Measurements from ENCODE around the gene CREB5.
"Not testable (repeated sequence)": the region's sequence is repeated elsewhere in the genome, so short reads cannot be mapped to it uniquely, and the experiment has no call there.

The CREB5 gene

DNA sequence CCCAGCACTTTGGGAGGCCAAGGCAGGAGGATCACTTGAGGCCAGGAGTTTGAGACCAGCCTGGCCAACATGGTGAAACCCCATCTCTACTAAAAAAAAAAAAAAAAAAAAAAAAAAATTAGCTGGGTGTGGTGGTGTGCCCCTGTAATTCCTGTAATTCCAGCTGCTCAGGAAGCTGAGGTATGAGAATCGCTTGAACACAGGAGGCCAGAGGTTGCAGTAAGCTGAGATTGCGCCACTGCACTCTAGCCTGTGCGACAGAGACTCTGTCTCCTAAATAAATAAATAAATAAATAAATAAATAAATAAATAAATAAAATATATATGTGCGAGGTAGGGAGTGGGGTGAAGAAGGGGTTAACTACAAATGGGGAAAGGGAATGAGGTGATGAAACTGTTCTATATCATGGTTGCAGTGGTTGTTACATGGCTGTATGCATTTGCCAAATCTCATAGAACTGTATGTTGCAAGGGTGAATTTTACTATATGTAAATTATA lies 199.1 kb downstream of the CREB5 start:
- not testable (repeated sequence) for DNase-seq (ENCODE audit: low spot score)

DNA sequence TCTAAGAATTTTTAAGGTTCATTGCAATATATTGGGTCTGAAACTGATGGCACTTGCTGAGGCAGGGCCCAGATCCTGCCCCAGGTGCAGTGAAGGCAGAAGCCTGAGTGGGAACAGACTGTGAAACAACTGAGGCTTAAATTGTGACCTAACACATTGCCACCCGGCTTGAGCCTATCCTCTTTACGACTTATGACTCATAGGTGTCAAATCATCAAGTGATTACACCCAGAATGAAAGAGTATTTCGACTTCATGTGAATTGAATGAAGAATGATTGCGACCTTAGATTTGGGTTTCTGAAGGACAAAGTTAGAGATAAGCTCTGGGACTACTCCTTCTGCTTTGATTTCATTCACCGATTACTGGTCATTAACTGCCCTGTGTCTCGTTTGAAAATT lies 200.9 kb downstream of the CREB5 start:
- DNase-seq (ENCODE audit: low spot score), result no peak

GRCh38 chr7:28615091-28615490 lies 202.8 kb downstream of the CREB5 start:
- no peak for DNase-seq (ENCODE audit: low spot score)

DNA sequence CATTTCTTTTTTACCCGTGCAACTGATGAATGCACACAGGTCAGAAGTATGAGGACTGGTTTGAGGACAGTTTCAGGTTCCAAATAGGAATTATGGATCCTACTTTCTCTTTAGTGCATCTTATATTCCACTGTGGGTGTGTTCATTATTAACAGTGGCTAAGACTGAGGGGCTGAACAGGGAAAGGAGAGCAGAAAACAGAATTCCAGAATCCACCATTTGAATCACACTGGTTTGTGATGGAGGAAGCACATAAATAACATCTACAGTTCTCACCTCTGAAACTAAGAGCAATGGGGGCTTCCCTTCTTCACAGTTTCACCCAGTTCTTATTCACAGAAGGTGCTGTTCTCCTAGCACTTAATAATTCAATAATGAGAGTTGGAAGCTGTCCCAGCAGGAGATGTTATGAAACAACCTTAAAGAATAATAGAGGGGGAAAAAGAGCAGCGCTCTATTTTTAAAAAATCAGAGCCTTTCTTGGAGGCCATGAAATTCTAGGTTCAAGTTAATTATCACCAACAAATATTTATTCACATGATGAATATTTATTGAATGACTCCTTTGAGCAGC lies 205.1 kb downstream of the CREB5 start:
- DNase-seq (ENCODE audit: low spot score), result no peak

DNA sequence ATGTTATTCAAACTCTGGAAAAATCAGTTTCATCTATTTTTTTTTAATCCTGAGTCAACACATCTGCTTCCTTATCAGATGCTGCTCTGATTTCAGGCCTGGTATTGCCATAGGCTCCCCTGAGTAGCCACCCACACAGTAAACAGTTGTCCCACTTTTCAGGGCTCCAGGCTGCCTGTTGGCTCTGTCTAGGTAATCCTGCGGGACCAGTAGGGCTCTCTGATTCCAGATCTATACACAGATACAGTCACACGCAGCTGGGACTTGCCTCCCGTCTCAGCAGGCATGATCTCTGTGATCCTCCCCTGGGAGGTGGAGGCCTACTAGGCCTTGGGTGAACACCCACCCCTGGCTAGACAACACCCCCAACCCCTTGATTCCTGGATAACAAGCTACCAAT lies 206.1 kb downstream of the CREB5 start:
- no peak for DNase-seq (ENCODE audit: low spot score)

GRCh38 chr7:28619256-28619655 lies 206.9 kb downstream of the CREB5 start:
- DNase-seq (ENCODE audit: low spot score), result no peak

GRCh38 chr7:28621369-28621841 lies 209.1 kb downstream of the CREB5 start:
- DNase-seq (ENCODE audit: low spot score), result no peak

- DNase-seq (ENCODE audit: low spot score), result peak; percentile 50
Observed at GRCh38 chr7:28623105-28623730, 210.9 kb downstream of the CREB5 start.

DNA sequence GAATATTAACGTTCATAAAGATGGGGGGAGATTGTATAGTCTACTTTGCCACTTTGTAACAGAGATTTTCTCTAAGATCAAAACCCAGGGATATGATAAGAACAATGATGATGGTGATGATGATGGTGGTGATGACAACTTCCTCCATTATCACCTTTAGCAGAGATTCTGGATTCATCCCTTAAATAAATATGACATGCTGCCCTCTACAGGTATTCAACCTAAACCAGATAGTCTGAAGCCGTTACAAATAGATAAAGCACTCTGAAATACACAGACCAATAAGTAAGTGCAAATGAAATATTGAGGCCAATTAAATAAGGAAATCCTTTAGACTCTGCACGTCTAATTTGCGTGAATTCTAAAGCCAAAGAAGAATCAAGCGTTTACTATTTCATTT lies 211.5 kb downstream of the CREB5 start:
- DNase-seq (ENCODE audit: low spot score), result no peak

DNA sequence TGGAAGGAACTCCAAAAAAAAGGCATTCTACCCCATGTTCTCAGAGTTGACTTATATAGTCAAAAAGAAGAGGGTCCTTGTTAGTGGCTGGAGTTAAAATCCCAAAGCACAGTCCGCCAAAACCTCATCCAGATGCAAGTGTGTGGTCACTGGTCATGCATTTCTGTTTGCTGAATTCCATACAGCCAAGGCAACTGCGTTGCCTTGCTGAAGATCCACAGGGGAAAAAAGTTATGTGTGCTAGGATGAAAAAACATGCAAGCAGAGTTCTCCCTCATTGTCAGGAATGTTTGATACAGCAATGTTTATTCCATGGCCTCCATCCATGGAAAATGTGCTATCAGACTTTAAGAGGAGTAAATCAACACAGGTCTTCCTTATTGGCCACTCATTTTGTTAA lies 213.1 kb downstream of the CREB5 start:
- DNase-seq (ENCODE audit: low spot score), result no peak

DNA sequence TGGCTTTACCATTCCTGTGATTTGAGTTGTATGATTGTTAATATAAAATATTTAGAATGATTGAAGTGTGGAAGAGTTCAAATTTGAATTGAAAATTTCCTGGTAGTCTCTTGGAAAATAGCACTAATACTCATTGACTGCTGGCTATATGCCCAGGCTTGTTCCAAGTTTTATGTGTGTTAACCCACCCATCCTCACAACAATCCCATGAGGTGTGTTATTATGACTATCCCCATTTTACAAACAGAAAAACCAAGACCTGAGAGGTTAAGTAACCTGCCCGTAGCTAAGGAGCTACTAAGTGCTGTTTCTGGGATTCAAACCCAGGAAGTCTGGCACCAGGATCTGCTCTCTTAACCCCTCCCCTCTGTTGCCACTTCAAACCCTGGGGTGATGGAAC lies 213.9 kb downstream of the CREB5 start:
- no peak for DNase-seq (ENCODE audit: low spot score)

- DNase-seq (ENCODE audit: low spot score), result peak; percentile 22
Observed at GRCh38 chr7:28626624-28627262, 214.4 kb downstream of the CREB5 start.

DNA sequence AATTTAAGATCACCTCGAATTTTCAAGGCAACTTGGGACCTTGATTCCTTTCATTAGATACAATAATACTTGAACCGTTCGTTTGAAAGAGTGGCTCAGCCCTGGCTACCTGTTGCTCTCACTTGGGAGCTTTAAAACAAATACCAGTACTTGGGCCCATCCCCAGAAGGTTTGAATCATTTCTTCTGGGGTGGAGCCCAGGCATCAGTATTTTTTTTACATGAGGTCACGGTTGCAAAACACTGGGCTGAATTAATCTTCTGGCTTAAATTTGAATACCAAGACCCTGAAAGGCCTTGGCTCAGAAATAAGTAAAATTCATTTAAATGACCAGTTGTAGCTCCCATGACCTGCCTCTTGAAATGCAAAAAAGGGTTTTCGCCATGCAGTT lies 214.9 kb downstream of the CREB5 start:
- DNase-seq (ENCODE audit: low spot score), result no peak

DNA sequence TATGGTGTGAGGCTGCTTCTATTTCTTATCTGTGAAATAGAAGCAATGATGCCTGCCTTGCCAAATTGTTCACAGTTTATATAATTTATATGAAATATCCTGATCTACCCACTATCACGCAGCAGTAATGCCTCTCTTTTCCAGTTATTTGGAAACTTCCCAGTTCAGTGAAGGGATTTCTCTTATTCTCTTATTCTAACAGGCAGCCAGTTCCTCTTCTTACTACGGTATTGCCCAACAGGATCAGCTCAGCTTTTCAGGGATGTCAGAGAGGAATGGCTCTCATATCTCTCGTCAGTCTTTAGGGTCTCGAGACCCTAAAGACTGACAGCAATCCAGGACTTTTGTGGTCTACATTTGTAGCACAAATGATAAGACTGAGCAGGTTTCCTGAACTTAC lies 215.6 kb downstream of the CREB5 start:
- no peak for DNase-seq (ENCODE audit: low spot score)

DNA sequence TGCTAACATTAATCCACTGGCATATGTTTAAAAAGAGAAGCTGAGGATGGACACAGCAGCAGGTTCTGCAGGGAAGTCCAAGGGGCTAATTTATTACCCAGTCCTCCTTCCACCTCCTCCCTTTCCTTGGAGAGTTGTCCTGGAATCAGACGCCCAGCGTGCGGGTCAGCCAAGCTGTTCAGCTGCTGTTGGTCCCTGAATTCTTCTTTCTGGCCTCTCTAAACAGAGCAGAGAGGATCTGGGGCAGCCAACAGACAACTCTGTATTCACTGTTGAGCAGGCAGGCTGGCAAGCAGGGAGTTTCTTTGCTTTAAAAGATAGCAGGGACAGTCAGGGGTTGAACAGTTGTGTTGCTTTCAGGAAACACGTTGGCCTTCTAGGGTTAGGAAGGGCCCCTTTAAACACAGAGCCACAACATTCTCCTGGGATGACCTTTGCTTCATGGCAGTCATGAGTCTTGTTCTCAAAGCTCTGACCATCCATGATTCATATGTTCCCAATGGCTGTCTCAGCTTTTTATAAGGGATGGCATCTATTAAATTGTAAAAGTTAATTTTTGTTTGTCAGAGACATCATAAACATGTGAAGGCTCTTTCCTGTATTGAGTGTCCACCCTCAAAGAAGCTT lies 217.0 kb downstream of the CREB5 start:
- peak; percentile 71 for DNase-seq (ENCODE audit: low spot score)

- no peak for DNase-seq (ENCODE audit: low spot score)
Observed at GRCh38 chr7:28630350-28630749, 218.0 kb downstream of the CREB5 start.

DNA sequence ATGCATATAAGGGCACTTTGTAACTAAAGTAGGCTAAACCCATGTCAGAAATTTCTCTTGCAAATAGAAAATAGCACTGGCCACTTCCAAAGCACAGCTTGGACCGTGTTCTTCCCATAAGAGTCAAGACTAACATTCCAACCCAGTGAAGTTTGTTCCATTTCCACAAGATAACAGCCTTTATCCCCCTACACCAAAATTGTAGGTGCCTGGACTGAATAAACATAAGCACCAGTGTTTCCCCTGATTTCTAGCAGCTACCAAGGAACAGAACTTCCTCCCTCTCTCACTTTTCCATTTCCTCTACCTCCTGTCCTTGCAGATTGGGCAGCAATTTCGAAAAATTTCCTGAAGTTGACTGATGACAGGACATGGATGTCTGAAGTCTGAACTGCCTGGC lies 219.7 kb downstream of the CREB5 start:
- no peak for DNase-seq (ENCODE audit: low spot score)

- DNase-seq (ENCODE audit: low spot score), result no peak
Observed at GRCh38 chr7:28638914-28639313, 226.6 kb downstream of the CREB5 start.

- no peak for DNase-seq (ENCODE audit: low spot score)
Observed at GRCh38 chr7:28640001-28640400, 227.7 kb downstream of the CREB5 start.

- no peak for DNase-seq (ENCODE audit: low spot score)
Observed at GRCh38 chr7:28641752-28642545, 229.6 kb downstream of the CREB5 start.

- no peak for DNase-seq (ENCODE audit: low spot score)
Observed at GRCh38 chr7:28643188-28643569, 230.9 kb downstream of the CREB5 start.

Data from AG08395 (cell line).